Stomach (tissue), 9 donors: ENCODE measurements around the gene PLEKHA4. TPM values are rescaled to one million over a fixed set of nuclear protein-coding genes. Genes with fewer than 3 reads are reported as not detected.

Experiments
- DNase-seq, 2 donors: peaks; one replicate each; pipeline versions ENCODE4 v3.0.0 to v3.0.0-alpha.2; 2013 to 2019
- H3K27ac ChIP-seq, 5 donors: fragments of 200-600 bp in 4 of 5; sonication (generic) in 4 of 5; one replicate each; pipeline ENCODE4 v1.5.1; 2013 to 2019; ENCODE audit warnings: mild to moderate bottlenecking in 1 of 5, moderate library complexity in 1 of 5
- H3K27me3 ChIP-seq, 3 donors: fragments of 200-600 bp; sonication (generic); one replicate each; pipeline ENCODE4 v1.5.1; 2017 to 2019; ENCODE audit warnings: mixed run types in 1 of 3
- H3K36me3 ChIP-seq, 4 donors: fragments of 200-600 bp; sonication (generic); 1 replicate in 3 of 4; 2 replicates in 1 of 4; pipeline ENCODE4 v1.5.1; 2016 to 2019
- H3K4me1 ChIP-seq, 4 donors: fragments of 200-600 bp; sonication (generic); one replicate each; pipeline ENCODE4 v1.5.1; 2016 to 2019
- H3K4me3 ChIP-seq, 4 donors: fragments of 200-600 bp; sonication (generic) in 3 of 4; one replicate each; pipeline ENCODE4 v1.5.1; 2016 to 2019; ENCODE audit warnings: mild to moderate bottlenecking in 1 of 4
- H3K9me3 ChIP-seq, 4 donors: fragments of 200-600 bp; sonication (generic); one replicate each; pipeline ENCODE4 v1.5.1; 2016 to 2019
- EP300 ChIP-seq: sonication (generic); formaldehyde crosslinking; IDR thresholded peaks from one replicate; pipeline ENCODE4 v1.6.1; 2017; ENCODE audit warnings: antibody characterized with exemption
- POLR2A ChIP-seq, 4 donors: fragments of 450-650 bp; IDR thresholded peaks; one replicate each; pipeline ENCODE4 v1.6.1; 2016; ENCODE audit warnings: antibody characterized with exemption in 4 of 4, control low read depth in 2 of 4, mild to moderate bottlenecking in 1 of 4, moderate library complexity in 1 of 4
- POLR2AphosphoS5 ChIP-seq, 3 donors: sonication (generic); formaldehyde crosslinking; IDR thresholded peaks; one replicate each; pipeline ENCODE4 v1.6.1; 2016; ENCODE audit warnings: antibody characterized with exemption in 3 of 3
- WGBS, 5 donors: extraction: QIAGEN DNeasy Blood & Tissue Kit in 3 of 5; methylation state at CpG; one replicate each; pipeline versions ENCODE4 v1.1.5 to v1.1.7; 2013 to 2018; 5-methylcytosine and 5-hydroxymethylcytosine counted together
- intact Hi-C: fragments of 100-400 bp; cut with DNase I; formaldehyde crosslinking; loops from one replicate; pipeline ENCODE4 v1.15.1; 2023; ENCODE audit warnings: low total_unique reads
- polyA plus RNA-seq, 3 donors: library from polyadenylated mRNA; stranded (reverse); fragments of 200-250 nt; gene quantifications; one replicate each; pipeline ENCODE4 v1.2.3, GENCODE V29; 2013
- total RNA-seq, 5 donors: library from RNA; depleted of rRNA; stranded (reverse); fragments of >200 nt; gene quantifications; one replicate each; pipeline versions ENCODE4 v1.1.0 to v1.2.3, GENCODE V29; 2014 to 2016
- TF ChIP-seq, protein P1 (sequence below), 7 experiments: fragments of 450-650 bp in 4 of 7; fragments of 200-600 bp in 3 of 7; sonication (generic) in 3 of 7; IDR thresholded peaks; one replicate each; pipeline ENCODE4 v1.5.1; 2016 to 2019; ENCODE audit warnings: antibody characterized with exemption in 7 of 7, control low read depth in 2 of 7, mild to moderate bottlenecking in 1 of 7
- donor health status: healthy with polysubstance abuse.
- donor health status: Bipolar disorder and iron deficiency.
- donor health status: healthy.

Gene PLEKHA4
- total and polyA plus RNA-seq, 8 donors, result 1.7 to 85.0 (median 30.0) TPM

DNA sequence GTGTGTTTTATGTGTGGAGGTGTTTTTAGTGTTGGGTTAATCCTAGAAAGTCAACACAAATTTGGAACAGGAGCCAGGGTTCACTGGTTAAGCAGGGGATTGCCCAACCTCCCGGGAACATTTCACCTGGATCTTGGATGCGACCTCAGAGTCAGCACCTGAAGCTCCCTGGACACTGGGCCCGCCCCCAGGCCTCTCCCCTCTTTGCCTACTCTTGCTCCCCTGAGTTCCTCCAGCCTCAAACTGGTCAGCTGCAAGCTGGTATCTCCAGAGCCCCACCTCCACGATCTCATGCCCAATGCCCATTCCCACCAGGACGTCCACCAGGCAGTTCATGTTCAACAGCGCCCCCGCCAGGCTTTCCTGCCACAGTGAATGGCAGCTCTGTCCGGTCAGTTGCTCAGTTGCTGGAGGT is 41.8 kb downstream of the PLEKHA4 start:
- Histone ChIP-seq H3K4me3 (no peak overlapping the region), H3K36me3 (peaks cover 0 to 28% (median 13%) of the 10 kb centered on the region in 4 donors), H3K27me3 (no peaks in the 10 kb centered on the region), H3K27ac (no peak overlapping the region), H3K9me3 (no peaks in the 10 kb centered on the region), H3K4me1 (peaks cover 0 to 9% (median 2%) of the 10 kb centered on the region in 4 donors)
- 56 to 79% (median 60%) methylated on average over 8 of the region's 8 CpGs for WGBS, 5 donors
- intact Hi-C loops, result no loop called here
- peak in 1 of 2 donors; percentile 62 for DNase-seq
- TF ChIP-seq, protein P1, sequence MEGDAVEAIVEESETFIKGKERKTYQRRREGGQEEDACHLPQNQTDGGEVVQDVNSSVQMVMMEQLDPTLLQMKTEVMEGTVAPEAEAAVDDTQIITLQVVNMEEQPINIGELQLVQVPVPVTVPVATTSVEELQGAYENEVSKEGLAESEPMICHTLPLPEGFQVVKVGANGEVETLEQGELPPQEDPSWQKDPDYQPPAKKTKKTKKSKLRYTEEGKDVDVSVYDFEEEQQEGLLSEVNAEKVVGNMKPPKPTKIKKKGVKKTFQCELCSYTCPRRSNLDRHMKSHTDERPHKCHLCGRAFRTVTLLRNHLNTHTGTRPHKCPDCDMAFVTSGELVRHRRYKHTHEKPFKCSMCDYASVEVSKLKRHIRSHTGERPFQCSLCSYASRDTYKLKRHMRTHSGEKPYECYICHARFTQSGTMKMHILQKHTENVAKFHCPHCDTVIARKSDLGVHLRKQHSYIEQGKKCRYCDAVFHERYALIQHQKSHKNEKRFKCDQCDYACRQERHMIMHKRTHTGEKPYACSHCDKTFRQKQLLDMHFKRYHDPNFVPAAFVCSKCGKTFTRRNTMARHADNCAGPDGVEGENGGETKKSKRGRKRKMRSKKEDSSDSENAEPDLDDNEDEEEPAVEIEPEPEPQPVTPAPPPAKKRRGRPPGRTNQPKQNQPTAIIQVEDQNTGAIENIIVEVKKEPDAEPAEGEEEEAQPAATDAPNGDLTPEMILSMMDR (IDR thresholded peaks at IDR 0.05), result peak in 2 of 7 experiments; percentile 7 to 20
- no peak for TF ChIP-seq POLR2A (IDR thresholded peaks at IDR 0.05)

DNA sequence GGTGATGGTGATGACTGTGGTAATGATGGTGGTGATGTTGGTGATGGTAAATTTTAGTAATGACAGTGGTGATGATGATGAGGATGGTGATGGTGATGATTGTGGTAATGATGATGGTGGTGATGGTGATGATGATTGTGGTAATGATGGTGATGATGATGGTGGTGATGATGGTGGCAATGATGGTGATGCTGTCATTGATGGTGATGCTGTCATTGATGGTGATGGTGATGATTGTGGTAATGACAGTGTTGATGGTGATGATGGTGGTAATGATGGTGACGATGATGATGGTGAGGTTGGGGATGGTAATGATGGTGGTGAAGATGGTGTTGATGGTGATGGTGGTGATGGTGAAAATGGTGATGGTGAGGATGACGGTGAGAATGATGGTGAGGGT is 45.9 kb downstream of the PLEKHA4 start:
- 93 to 98% (median 96%) methylated on average over 2 of the region's 2 CpGs for WGBS, 5 donors
- no peaks in the 10 kb centered on the region for H3K27me3 ChIP-seq
- H3K27ac ChIP-seq, result no peak overlapping the region
- peaks cover 12 to 27% (median 22%) of the 10 kb centered on the region in 4 donors for H3K4me1 ChIP-seq
- intact Hi-C loops, result no loop called here
- no peaks in the 10 kb centered on the region for H3K9me3 ChIP-seq
- TF ChIP-seq, protein P1 (IDR thresholded peaks at IDR 0.05), result no peak
- TF ChIP-seq POLR2A (IDR thresholded peaks at IDR 0.05), result no peak
- no peak for TF ChIP-seq EP300
- no peak for TF ChIP-seq POLR2AphosphoS5 (IDR thresholded peaks at IDR 0.05)
- no peak overlapping the region for H3K4me3 ChIP-seq
- H3K36me3 ChIP-seq, result peaks cover 0 to 8% (median 1%) of the 10 kb centered on the region in 4 donors
- no peak for DNase-seq

DNA sequence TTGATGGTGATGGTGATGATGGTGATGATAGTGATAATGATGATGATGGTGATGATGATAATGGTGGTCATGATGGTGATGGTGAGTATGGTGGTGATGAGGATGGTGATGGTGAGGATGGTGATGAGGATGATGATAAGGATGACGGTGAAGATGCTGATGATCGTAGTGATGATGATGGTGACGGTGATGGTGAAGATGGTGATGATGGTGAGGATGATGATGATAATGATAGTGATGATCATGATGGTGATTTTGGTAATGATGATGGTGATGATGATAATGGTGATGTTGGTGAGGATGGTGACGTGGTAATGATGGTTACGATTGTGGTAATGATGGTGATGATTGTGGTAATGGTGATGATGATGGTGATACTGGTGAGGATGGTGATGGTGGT is 46.8 kb downstream of the PLEKHA4 start:
- no peak for DNase-seq
- Histone ChIP-seq H3K4me1 (peaks cover 12 to 34% (median 26%) of the 10 kb centered on the region in 4 donors), H3K36me3 (no peaks in the 10 kb centered on the region), H3K27ac (no peak overlapping the region), H3K4me3 (no peak overlapping the region), H3K9me3 (no peaks in the 10 kb centered on the region), H3K27me3 (no peaks in the 10 kb centered on the region)
- WGBS, 5 donors, result 72 to 89% (median 77%) methylated on average over 5 of the region's 5 CpGs
- intact Hi-C loops, result no loop called here
- TF ChIP-seq EP300 (no peak), POLR2AphosphoS5 (IDR thresholded peaks at IDR 0.05) (no peak), POLR2A (IDR thresholded peaks at IDR 0.05) (no peak)
- TF ChIP-seq, protein P1 (IDR thresholded peaks at IDR 0.05), result peak in 1 of 7 experiments; percentile 2

DNA sequence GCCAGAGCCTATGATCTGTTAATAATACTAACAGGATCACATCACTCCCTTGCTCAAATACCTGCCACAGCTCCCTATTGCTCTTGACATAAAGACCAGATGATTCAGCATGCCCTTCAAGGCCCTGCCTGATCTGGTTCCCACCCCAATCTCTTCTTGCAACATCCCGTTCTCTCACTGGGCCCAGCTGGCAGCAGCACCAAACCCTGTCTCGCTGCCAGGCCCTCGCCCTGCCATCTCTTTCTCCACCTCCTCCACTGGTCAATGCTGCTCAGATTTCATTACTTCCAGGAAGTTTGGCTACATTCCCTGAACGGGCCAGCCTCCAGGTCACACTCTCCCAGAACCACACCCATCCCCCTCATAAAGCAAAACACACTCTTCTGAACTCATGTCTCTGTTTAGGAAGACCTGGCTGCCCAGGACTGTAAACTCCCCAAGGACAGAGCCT is 49.0 kb downstream of the PLEKHA4 start:
- Histone ChIP-seq H3K27me3 (no peaks in the 10 kb centered on the region), H3K9me3 (no peaks in the 10 kb centered on the region), H3K27ac (peak overlapping the region; percentile 83 to 95 (median 86)), H3K4me1 (peaks cover 28 to 53% (median 39%) of the 10 kb centered on the region in 4 donors), H3K4me3 (no peak overlapping the region), H3K36me3 (no peaks in the 10 kb centered on the region)
- DNase-seq, result peak; percentile 76 to 97
- 11 to 23% (median 16%) methylated on average over 4 of the region's 4 CpGs for WGBS, 5 donors
- intact Hi-C loops, result no loop called here
- TF ChIP-seq EP300, result peak; percentile 16
- peak; percentile 77 to 92 (median 79) for TF ChIP-seq POLR2AphosphoS5 (IDR thresholded peaks at IDR 0.05)
- TF ChIP-seq POLR2A (IDR thresholded peaks at IDR 0.05), result no peak
- TF ChIP-seq, protein P1 (IDR thresholded peaks at IDR 0.05), result no peak
